GM12878 (cell line): ENCODE measurements around the gene IER2. TPM values are rescaled to one million over a fixed set of nuclear protein-coding genes. Genes with fewer than 3 reads are reported as not detected.

Source experiments
- ATAC-seq: fragments of 200-7000 bp; cut with Tn5 transposase; 3 replicates; pipeline ENCODE4 v1.9.1; 2020; ENCODE audit warnings: mild to moderate bottlenecking, moderate library complexity
- BruUV-seq: library from RNA; stranded (reverse); fragments of 400-500 nt; replicated peaks from 2 replicates; lab custom pipeline; 2021; lab: Mats Ljungman, UMichigan
- CTCF ChIA-PET: fragments of 300-600 bp; sonication (Branson Sonifier 250); formaldehyde crosslinking; extraction: SDS; loops from one replicate; lab custom pipeline; 2021; ENCODE audit warnings: inconsistent platforms; lab: Yijun Ruan, JAX
- POLR2A ChIA-PET: fragments of 350-600 bp; formaldehyde crosslinking; extraction: SDS; loops from one replicate; lab custom pipeline; 2021; ENCODE audit warnings: inconsistent platforms; lab: Charles Lee
- RAD21 ChIA-PET: fragments of 300-600 bp; sonication (Branson Sonifier 250); formaldehyde crosslinking; loops from one replicate; lab custom pipeline; 2023; ENCODE audit warnings: antibody characterized with exemption; ENCODE audit not compliant: unreplicated experiment; lab: Charles Lee
- SMC1A ChIA-PET: fragments of 300-600 bp; sonication (Branson Sonifier 250); formaldehyde crosslinking; loops from one replicate; lab custom pipeline; 2023; ENCODE audit not compliant: unreplicated experiment, uncharacterized antibody; lab: Charles Lee
- DNase-seq: peaks from one replicate; pipeline ENCODE4 v3.0.0-alpha.2; 2011; ENCODE audit warnings: low read depth, low spot score
- FAIRE-seq: peaks from 3 replicates; lab custom pipeline; 2011; peaks lifted over from hg19 to GRCh38; lab: Jason Lieb, UNC
- H2AFZ ChIP-seq: 2 replicates; pipeline ENCODE4 v1.6.0; 2011; ENCODE audit warnings: low read depth, low read length, control low read depth; ENCODE audit not compliant: control insufficient read depth
- H3K27ac ChIP-seq: 2 replicates; pipeline ENCODE4 v1.5.1; 2011; ENCODE audit warnings: control low read depth; ENCODE audit not compliant: control insufficient read depth, insufficient read depth
- H3K27me3 ChIP-seq, 2 experiments: replicated peaks in 1 of 2; 2 replicates each; pipeline versions ENCODE4 v1.6.0 to v1.6.1; 2011; ENCODE audit warnings: low read length in 1 of 2; ENCODE audit not compliant: control insufficient read depth in 2 of 2, insufficient read depth in 2 of 2
- H3K36me3 ChIP-seq, 2 experiments: 2 replicates each; pipeline ENCODE4 v1.5.1; 2011; ENCODE audit warnings: low read length in 1 of 2; ENCODE audit not compliant: control insufficient read depth in 2 of 2, insufficient read depth in 2 of 2
- H3K4me1 ChIP-seq: 2 replicates; pipeline ENCODE4 v1.6.1; 2011; ENCODE audit warnings: mild to moderate bottlenecking, low read length, moderate library complexity, mixed read lengths; ENCODE audit not compliant: control insufficient read depth, insufficient read depth
- H3K4me2 ChIP-seq: 2 replicates; pipeline ENCODE4 v1.6.0; 2011; ENCODE audit warnings: control low read depth; ENCODE audit not compliant: control insufficient read depth, insufficient read depth
- H3K4me3 ChIP-seq: fragments of 200-600 bp; sonication (generic); 2 replicates; pipeline ENCODE4 v1.5.1; 2016
- H3K79me2 ChIP-seq: 2 replicates; pipeline ENCODE4 v1.6.0; 2011; ENCODE audit warnings: low read length; ENCODE audit not compliant: control insufficient read depth, insufficient read depth
- H3K9ac ChIP-seq: 2 replicates; pipeline ENCODE4 v1.8.0; 2011; ENCODE audit warnings: low read length, control low read depth, mixed read lengths; ENCODE audit not compliant: control insufficient read depth, insufficient read depth
- H3K9me3 ChIP-seq: replicated peaks from 3 replicates; pipeline ENCODE4 v1.5.1; 2011; ENCODE audit warnings: mild to moderate bottlenecking, low read length; ENCODE audit not compliant: control insufficient read depth, insufficient read depth
- H4K20me1 ChIP-seq: 2 replicates; pipeline ENCODE4 v1.6.0; 2011; ENCODE audit not compliant: control insufficient read depth, insufficient read depth
- ATF7 ChIP-seq: fragments of 450-650 bp; IDR thresholded peaks from 2 replicates; pipeline ENCODE4 v1.6.1; 2016; ENCODE audit warnings: low read depth, mild to moderate bottlenecking
- ETV6 ChIP-seq, 2 experiments: fragments of 450-650 bp in 1 of 2; IDR thresholded peaks in 1 of 2; conservative IDR thresholded peaks in 1 of 2; 2 replicates each; pipeline ENCODE4 v1.6.1; 2014; ENCODE audit warnings: antibody characterized with exemption in 1 of 2, borderline replicate concordance in 1 of 2, low read depth in 1 of 2, mild to moderate bottlenecking in 1 of 2, moderate library complexity in 1 of 2
- FOXM1 ChIP-seq: IDR thresholded peaks from 2 replicates; pipeline ENCODE4 v1.6.1; 2012; ENCODE audit warnings: low read depth, mild to moderate bottlenecking, inconsistent platforms, low read length, moderate library complexity
- IKZF2 ChIP-seq, 2 experiments: fragments of 450-650 bp; IDR thresholded peaks; 2 replicates each; pipeline ENCODE4 v1.6.1; 2017; ENCODE audit warnings: mild to moderate bottlenecking in 2 of 2, moderate library complexity in 2 of 2
- MYB ChIP-seq: fragments of 150-350 bp; IDR thresholded peaks from 2 replicates; pipeline ENCODE4 v1.6.1; 2014; ENCODE audit warnings: mild to moderate bottlenecking, low read depth, low read length, borderline replicate concordance
- POLR2AphosphoS2 ChIP-seq: IDR thresholded peaks from 2 replicates; pipeline ENCODE4 v1.6.1; 2011; ENCODE audit warnings: low read depth, mild to moderate bottlenecking, low read length, improper control_type of control experiment, moderate library complexity
- POLR2AphosphoS5 ChIP-seq: IDR thresholded peaks from 2 replicates; pipeline ENCODE4 v1.6.1; 2011; ENCODE audit warnings: mild to moderate bottlenecking, low read length, inconsistent platforms
- SP1 ChIP-seq: IDR thresholded peaks from one replicate; pipeline ENCODE4 v1.6.1; 2011; ENCODE audit warnings: low read depth, low read length
- STAT3 ChIP-seq: IDR thresholded peaks from 2 replicates; pipeline ENCODE4 v1.6.1; 2011; ENCODE audit warnings: low read depth, low read length, improper control_type of control experiment
- TCF7 ChIP-seq: IDR thresholded peaks from 2 replicates; pipeline ENCODE4 v1.6.1; 2014; ENCODE audit warnings: antibody characterized with exemption, borderline replicate concordance
- YBX1 ChIP-seq: fragments of 450-650 bp; IDR thresholded peaks from 2 replicates; pipeline ENCODE4 v1.6.1; 2016; ENCODE audit warnings: antibody characterized with exemption
- ZNF274 ChIP-seq: IDR thresholded peaks from one replicate; pipeline ENCODE4 v1.8.0; 2011; ENCODE audit not compliant: insufficient read length, insufficient read depth
- ZSCAN29 ChIP-seq: fragments of 450-650 bp; IDR thresholded peaks from 2 replicates; pipeline ENCODE4 v1.6.1; 2017; ENCODE audit warnings: mild to moderate bottlenecking, moderate library complexity
- WGBS: methylation state at CpG from one replicate; pipeline ENCODE4 v1.1.6; 2016; ENCODE audit warnings: low lambda C conversion rate; ENCODE audit not compliant: insufficient replicate concordance, insufficient coverage; ENCODE audit errors: missing lambda C conversion rate; 5-methylcytosine and 5-hydroxymethylcytosine counted together
- in situ Hi-C: fragments of 300-500 bp; cut with MboI; formaldehyde crosslinking; loops from 9 replicates; pipeline ENCODE4 v1.14.3; 2018; ENCODE audit warnings: mixed read lengths
- intact Hi-C: fragments of 100-400 bp; cut with micrococcal nuclease; formaldehyde crosslinking; loops from one replicate; pipeline ENCODE4 v1.14.2; 2022; ENCODE audit not compliant: unreplicated experiment
- polyA plus RNA-seq, 11 experiments: library from polyadenylated mRNA; depleted of rRNA in 4 of 11; unstranded in 6 of 11; stranded (reverse) in 5 of 11; fragments of >200 nt; fragmentation: Nextera tagmentation in 4 of 11; fragmentation: Illumina TruSeq in 1 of 11; extraction: Ambion mirVana in 4 of 11; extraction: Trizol in 1 of 11; gene quantifications; 1 replicate in 1 of 11; 2 replicates in 10 of 11; pipeline versions ENCODE4 v1.2.1 to v1.2.3, GENCODE V29; 2011 to 2016; ENCODE audit warnings: inconsistent platforms in 2 of 11, missing spikeins in 2 of 11, low read depth in 1 of 11
- total RNA-seq, 4 experiments: library from RNA; depleted of rRNA in 3 of 4; stranded (reverse); fragments of >200 nt in 3 of 4; fragmentation: Illumina TruSeq in 1 of 4; extraction: Trizol in 1 of 4; gene quantifications; 2 replicates each; pipeline versions ENCODE4 v1.2.1 to v1.2.3, GENCODE V29; 2013 to 2021
- TF ChIP-seq, protein P1 (sequence below): IDR thresholded peaks from 2 replicates; pipeline ENCODE4 v1.6.1; 2011; ENCODE audit warnings: borderline replicate concordance, low read depth, mild to moderate bottlenecking, moderate library complexity, mixed read lengths, low read length; ENCODE audit not compliant: insufficient read depth; ENCODE audit errors: extremely low read length

Gene IER2
- total and polyA plus RNA-seq, 10 of the 15 experiments (the other 5 are each of a cell fraction or from before 2014, with no cell fraction given): 2.8 to 94.5 (median 24.9) TPM

DNA sequence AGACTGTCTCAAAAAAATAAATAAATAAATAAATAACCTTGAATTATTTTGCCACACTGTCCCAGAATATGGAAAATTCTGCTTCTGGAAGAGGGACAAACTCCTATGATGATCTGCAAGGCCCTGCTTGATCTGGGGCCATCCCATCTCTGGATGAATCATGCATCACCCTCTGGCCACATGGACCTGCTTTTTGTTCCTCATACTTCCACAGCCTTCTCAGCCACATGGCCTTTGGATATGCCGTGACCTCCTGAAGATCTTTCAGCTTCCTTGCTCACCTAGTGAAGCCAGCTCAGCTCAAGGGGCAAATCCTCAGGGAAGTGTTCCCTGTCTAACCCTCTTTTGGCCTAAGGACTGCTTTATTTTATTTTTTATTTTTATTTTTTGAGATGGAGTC is 10.3 kb downstream of the IER2 start:
- no peak overlapping the region for H3K27ac ChIP-seq
- no peak overlapping the region for H3K9ac ChIP-seq
- H3K36me3 ChIP-seq: no peaks in the 10 kb centered on the region; a peak in 1 of 4 replicates
- no peak overlapping the region for H3K4me3 ChIP-seq
- intact Hi-C loops (no loop called here), in situ Hi-C loops (loop anchor here (10.0 to 25.0 kb wide), 2 partner anchors 854 to 1573 kb away; partner anchors contain the start of genes ACP5 and ZNF627)
- H3K9me3 ChIP-seq: no peaks in the 10 kb centered on the region
- ChIA-PET SMC1A (interaction anchor here (1.3 kb wide), 1 partner anchor 22 kb away, joined by 3 read pairs; no protein-coding TSS in a partner anchor), RAD21 (interaction anchor here (0.7 to 1.1 kb wide), 2 partner anchors 43 to 103 kb away, joined by 3 to 4 read pairs; partner anchors contain the start of gene NACC1), CTCF (no interaction called here), POLR2A (interaction anchor here (0.6 to 5.4 kb wide), 3 partner anchors 8 to 686 kb away, joined by 3 to 41 read pairs (median 4); partner anchors contain the start of gene NACC1)
- DNase-seq (no peak), ATAC-seq (no peak), FAIRE-seq (no peak)
- no peaks in the 10 kb centered on the region for H4K20me1 ChIP-seq
- H3K27me3 ChIP-seq: no peaks in the 10 kb centered on the region
- WGBS: 96% methylated on average over 1 of the region's 1 CpG
- H2AFZ ChIP-seq: no peak overlapping the region
- BruUV-seq: no TSS peak
- no peak overlapping the region; the same call in 1 of the 2 replicates for H3K4me2 ChIP-seq
- peaks cover 60% of the 10 kb centered on the region for H3K4me1 ChIP-seq
- TF ChIP-seq IKZF2 (IDR thresholded peaks at IDR 0.05) (0 out of 4 replicates have a peak, but pooled peaks have one; percentile 27 to 35), ZSCAN29 (no peak)
- TF ChIP-seq, all 136 proteins: peak for 1
- H3K79me2 ChIP-seq: no peaks in the 10 kb centered on the region; the same call in 1 of the 2 replicates

DNA sequence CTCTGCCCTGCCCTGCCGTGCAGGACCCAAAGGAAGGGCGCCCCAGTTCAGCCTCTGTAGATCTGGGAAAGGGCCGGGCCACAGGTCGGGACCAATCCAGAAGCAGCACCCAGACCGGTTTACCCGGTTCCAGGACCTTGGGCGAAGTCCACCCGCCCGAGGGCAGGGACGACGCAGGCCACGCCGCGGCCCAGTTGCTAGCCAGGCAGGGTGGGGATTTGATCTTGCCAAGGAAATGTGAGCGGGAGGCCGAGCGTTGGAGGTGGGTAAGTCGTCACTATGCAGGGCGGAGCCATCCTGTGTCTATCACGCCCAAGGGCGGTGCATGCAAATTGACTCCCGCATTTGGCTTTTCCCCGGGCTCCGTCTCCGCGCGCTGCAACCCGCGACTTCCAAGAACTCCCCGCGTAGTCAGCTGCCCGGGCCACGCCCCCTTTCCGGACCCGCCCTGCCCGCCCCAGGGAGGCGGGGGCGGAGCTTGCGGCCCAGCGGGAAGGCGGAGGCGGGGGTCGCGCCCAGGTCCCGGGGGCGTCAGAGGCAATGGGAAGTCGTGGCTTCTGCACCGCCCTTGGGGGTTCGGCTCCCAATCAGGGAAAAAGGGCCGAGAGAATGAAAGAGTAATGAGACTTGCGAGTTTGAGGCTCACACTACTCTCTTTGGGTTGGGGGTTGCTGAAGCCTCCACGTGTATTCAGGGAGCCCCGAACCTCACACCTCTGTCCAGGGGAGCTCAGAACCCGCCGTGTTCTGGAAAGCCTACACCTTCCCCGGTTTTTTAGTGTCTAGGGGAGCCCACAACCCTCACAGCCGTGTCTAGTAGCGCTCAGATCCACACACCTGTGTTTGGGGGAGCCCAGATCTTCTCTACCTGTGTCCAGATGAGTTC is 12.8 kb downstream of the IER2 start:
- no peaks in the 10 kb centered on the region for H4K20me1 ChIP-seq
- FAIRE-seq (peak; percentile 73), DNase-seq (peak; percentile 80), ATAC-seq (peak; percentile 74)
- H2AFZ ChIP-seq: peak overlapping the region; percentile 73
- H3K27ac ChIP-seq: peak overlapping the region; percentile 85
- ChIA-PET POLR2A (interaction anchor here (0.6 to 5.4 kb wide), 10 partner anchors 8 to 1132 kb away, joined by 3 to 41 read pairs (median 6); partner anchors contain the start of genes IER2, NACC1 and STX10), CTCF (interaction anchor here (0.9 to 2.1 kb wide), 6 partner anchors 7 to 273 kb away, joined by 3 to 10 read pairs (median 4); partner anchors contain the start of gene GCDH), RAD21 (interaction anchor here (0.5 to 5.3 kb wide), 7 partner anchors 8 to 99 kb away, joined by 3 to 21 read pairs (median 6); no protein-coding TSS in a partner anchor), SMC1A (interaction anchor here (1.0 to 2.1 kb wide), 4 partner anchors 8 to 19 kb away, joined by 3 to 8 read pairs (median 4); no protein-coding TSS in a partner anchor)
- 3% methylated on average over 42 of the region's 58 CpGs for WGBS
- no peaks in the 10 kb centered on the region for H3K79me2 ChIP-seq
- no peaks in the 10 kb centered on the region for H3K9me3 ChIP-seq
- H3K4me3 ChIP-seq: peak overlapping the region; percentile 74
- no peaks in the 10 kb centered on the region for H3K36me3 ChIP-seq
- in situ Hi-C loops: loop anchor here (10.0 to 25.0 kb wide), 2 partner anchors 852 to 1576 kb away; partner anchors contain the start of genes ACP5 and ZNF627
- H3K9ac ChIP-seq: peak overlapping the region; percentile 83
- H3K4me2 ChIP-seq: peak overlapping the region; percentile 97
- no TSS peak for BruUV-seq
- H3K4me1 ChIP-seq: peaks cover 56% of the 10 kb centered on the region
- no peaks in the 10 kb centered on the region for H3K27me3 ChIP-seq
- intact Hi-C loops: no loop called here
- TF ChIP-seq POLR2AphosphoS2 (no peak), POLR2AphosphoS5 (peak; percentile 66; the same call in 1 of the 2 replicates), SP1 (peak; percentile 67), MYB (no peak), STAT3 (no peak), ETV6 (conservative IDR thresholded peaks at IDR 0.05 in 1 of 2, IDR thresholded peaks at IDR 0.05 in 1 of 2; ENCODE audit: borderline replicate concordance in 1 of 2, low read depth in 1 of 2) (no peak), YBX1 (no peak), ZNF274 (no peak), ATF7 (no peak), TCF7 (no peak), FOXM1 (no peak)
- TF ChIP-seq, protein P1, sequence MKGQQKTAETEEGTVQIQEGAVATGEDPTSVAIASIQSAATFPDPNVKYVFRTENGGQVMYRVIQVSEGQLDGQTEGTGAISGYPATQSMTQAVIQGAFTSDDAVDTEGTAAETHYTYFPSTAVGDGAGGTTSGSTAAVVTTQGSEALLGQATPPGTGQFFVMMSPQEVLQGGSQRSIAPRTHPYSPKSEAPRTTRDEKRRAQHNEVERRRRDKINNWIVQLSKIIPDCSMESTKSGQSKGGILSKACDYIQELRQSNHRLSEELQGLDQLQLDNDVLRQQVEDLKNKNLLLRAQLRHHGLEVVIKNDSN: no peak
